IgD-negative memory B cell (primary cell): ENCODE results near the gene EEF1G. TPM values are rescaled to one million over a fixed set of nuclear protein-coding genes. Genes with fewer than 3 reads are reported as not detected.
A peak's percentile ranks its signal among the peaks of the same experiment; 100 is the strongest.

ENCODE experiments used
- H3K27ac Mint-ChIP-seq, 3 donors: one replicate each; pipeline ENCODE4 v1.8.0; 2020 to 2022; ENCODE audit warnings: mild to moderate bottlenecking in 3 of 3, mixed read lengths in 3 of 3, moderate library complexity in 1 of 3
- H3K27me3 Mint-ChIP-seq: one replicate; pipeline ENCODE4 v1.8.0; 2021; ENCODE audit warnings: mixed read lengths
- H3K36me3 Mint-ChIP-seq: one replicate; pipeline ENCODE4 v1.8.0; 2020; ENCODE audit warnings: mild to moderate bottlenecking, mixed read lengths
- H3K4me1 Mint-ChIP-seq, 3 donors: one replicate each; pipeline ENCODE4 v1.8.0; 2020 to 2022; ENCODE audit warnings: mixed read lengths in 3 of 3, mild to moderate bottlenecking in 1 of 3
- H3K4me3 Mint-ChIP-seq, 4 donors: one replicate each; pipeline ENCODE4 v1.8.0; 2020 to 2022; ENCODE audit warnings: mild to moderate bottlenecking in 4 of 4, mixed read lengths in 4 of 4, moderate library complexity in 3 of 4
- H3K9me3 Mint-ChIP-seq, 3 donors: one replicate each; pipeline ENCODE4 v1.8.0; 2020 to 2021; ENCODE audit warnings: mixed read lengths in 3 of 3, mild to moderate bottlenecking in 1 of 3
- polyA plus RNA-seq: library from polyadenylated mRNA; unstranded; fragments of 300-500 nt; fragmentation: Illumina TruSeq; gene quantifications from one replicate; pipeline ENCODE4 v1.2.3, GENCODE V29; 2021

Gene EEF1G
- polyA plus RNA-seq, 1 donor from 2014 or later: 1,657 TPM

DNA sequence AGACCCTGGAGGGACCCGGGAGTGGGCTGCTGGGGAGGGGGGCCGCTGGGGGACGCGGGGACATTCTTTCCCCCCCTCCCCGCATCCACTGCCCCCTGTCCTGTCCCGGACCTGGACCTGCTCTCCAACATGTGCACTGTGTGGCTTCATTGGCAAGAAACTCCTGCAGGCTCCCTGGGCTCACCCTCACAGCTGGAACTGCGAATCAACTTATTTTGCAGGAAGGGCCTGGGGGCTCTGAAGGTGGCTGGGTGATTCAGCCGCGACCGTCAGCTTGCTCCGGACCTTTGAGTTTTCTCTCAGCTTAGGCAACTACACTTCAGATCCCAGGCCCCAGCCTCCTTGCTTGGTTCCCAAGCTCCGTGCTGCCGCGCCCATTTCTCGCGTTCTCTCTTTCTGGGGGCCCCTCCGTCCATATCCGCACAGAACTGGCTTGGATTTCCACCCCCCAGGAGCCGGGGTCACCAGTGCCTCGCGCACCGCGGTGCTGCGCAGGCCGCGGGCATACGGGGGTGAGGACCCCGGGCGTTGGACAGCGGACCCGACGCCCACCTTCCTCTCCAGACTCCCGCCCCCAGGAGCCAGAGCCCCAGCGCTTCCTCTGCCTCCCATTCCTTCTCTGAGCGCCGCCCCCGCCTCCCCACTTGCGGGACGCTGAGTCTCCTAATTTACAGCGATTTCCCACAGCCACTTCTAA, 26.6 kb downstream of the EEF1G start:
- Mint-ChIP-seq H3K4me1 (peaks cover 16 to 50% (median 48%) of the 10 kb centered on the region in 3 donors), H3K27me3 (peaks cover 5% of the 10 kb centered on the region), H3K9me3 (no peaks in the 10 kb centered on the region), H3K27ac (peak overlapping the region; percentile 80 to 96 (median 95)), H3K36me3 (no peaks in the 10 kb centered on the region), H3K4me3 (peak overlapping the region; percentile 94 to 99 (median 98))

DNA sequence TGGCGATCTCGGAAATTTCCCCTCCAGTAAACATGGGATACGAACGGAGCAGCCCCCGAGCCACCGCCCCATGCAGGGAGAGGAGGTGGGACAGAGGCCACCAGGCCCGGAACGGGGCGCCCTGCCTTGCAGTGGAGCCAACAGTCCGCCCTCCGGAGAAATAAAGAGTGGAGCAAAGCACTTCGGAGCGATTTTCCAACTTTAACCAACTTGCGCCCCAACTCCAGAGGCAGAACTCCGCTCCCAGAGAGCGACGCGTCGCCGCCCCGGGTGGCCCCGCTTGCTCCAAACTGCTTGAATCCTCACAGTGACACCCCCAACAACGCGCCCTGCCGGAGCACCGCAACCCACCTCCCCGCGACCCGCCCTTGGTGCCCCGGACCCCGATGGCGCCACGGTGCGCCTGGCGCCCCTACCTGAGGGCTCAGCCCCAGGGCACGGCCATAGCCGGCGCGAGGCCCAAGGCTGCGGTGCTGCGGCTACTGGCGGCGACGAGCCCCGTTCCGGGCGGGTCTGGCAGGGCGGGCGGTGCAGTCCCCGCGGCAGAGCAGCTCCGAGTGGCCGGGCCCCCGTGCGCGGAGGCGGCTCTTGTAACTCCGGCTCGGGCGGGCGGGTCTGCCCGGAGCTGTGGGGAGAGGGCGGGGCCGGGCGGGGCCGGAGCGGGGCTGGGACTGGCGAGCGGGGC, 27.3 kb downstream of the EEF1G start, which contains the start of gene AHNAK:
Gene AHNAK, minus strand, starts transcription at position 563 of the 685 bp plus-strand sequence. CDS start 10,708 bp downstream, outside the sequence.
- H3K4me1 Mint-ChIP-seq: peaks cover 16 to 50% (median 47%) of the 10 kb centered on the region in 3 donors
- H3K4me3 Mint-ChIP-seq: peak within 1 kb of the TSS; percentile 94 to 99 (median 98)
- H3K9me3 Mint-ChIP-seq: no peaks in the 10 kb centered on the region
- peaks cover 5% of the 10 kb centered on the region for H3K27me3 Mint-ChIP-seq
- H3K36me3 Mint-ChIP-seq: no peaks in the 10 kb centered on the region
- peak within 1 kb of the TSS; percentile 95 to 97 (median 96) for H3K27ac Mint-ChIP-seq

DNA sequence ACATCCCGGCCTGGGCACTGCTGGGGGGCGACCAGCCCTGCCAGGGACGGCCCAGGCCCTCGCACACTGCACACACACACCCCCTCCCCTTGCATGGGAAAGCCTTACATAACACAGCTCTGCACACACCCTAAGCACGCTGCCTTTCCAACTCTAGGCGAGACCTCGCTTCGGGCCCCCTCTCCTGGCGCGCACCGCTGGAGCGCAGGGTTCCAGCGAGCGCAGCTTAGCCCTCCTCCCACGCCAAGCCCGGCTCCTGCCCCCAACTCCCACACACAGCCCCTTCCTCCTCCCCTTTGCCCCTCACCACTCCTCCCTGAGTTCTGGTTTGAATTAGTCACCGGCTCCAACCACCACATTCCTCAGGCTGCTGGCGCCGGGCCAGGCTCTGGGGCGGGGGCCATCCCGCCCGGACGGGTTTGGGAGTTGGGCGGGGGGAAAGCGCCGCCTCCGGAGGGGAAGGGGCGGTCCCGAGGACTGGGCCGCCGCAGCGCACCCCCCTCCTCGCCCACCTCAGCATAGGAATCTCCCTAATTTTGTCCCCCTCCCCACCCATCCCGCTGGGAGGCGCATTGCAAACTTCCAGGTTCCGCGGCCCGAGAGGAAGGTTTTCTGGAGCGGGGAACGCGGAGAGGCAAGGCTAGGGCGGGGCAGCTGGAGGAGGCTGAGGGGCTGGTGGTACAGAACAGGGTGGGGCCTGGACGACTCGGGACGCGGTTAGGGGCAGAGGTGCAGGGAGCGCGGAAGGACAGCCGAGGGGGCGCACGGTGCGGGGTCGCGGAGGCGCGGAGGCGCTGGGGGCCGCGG, 28.1 kb downstream of the EEF1G start:
- Mint-ChIP-seq H3K4me3 (peak overlapping the region; percentile 94 to 99 (median 98)), H3K27me3 (peaks cover 3% of the 10 kb centered on the region), H3K9me3 (no peaks in the 10 kb centered on the region), H3K27ac (peak overlapping the region; percentile 95 to 97 (median 96)), H3K4me1 (peaks cover 22 to 49% (median 45%) of the 10 kb centered on the region in 3 donors), H3K36me3 (no peaks in the 10 kb centered on the region)

DNA sequence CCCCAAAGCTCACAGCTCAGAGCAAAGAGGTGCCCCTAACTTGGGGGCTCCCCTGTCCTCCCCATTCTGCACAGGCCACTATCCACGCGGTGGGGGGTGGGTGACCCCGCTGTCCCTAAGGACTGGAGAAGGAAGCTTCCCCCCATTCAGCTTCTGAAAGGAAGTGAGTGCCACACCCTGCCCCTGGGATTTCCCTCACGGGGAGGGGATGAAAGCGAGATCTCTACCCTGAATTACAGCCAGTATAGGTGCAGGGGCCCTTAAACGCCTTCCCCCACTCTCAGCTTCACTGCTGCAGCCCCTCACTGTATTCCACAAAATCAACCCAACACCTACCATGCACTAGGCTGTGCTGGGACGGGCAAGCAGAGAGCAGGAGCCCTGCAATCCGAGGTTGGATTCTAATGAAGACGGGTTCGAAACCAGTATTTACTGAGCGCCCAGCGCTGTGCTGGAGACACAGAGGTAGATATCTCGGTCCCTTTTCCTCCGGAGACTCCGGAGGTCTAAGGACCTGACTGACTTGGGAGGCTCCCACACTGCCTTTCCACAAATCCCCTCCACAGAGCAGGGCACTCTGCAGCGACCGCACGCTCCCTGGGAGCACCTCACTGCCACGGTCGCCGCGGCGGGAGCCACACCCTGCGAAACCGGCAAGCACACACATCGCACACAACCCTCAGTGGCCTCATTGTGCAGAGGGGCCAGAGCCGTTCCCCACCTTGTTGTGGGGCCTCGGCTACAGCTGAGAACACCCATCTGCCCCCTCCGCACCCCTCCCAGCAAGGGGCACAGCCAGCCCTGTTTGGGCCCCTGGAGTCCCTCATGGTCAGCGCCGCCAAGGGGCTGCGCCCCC, 28.9 kb downstream of the EEF1G start:
- H3K27ac Mint-ChIP-seq: peak overlapping the region; percentile 95 to 97 (median 96)
- H3K4me1 Mint-ChIP-seq: peaks cover 23 to 46% (median 40%) of the 10 kb centered on the region in 3 donors
- no peaks in the 10 kb centered on the region for H3K9me3 Mint-ChIP-seq
- no peaks in the 10 kb centered on the region for H3K36me3 Mint-ChIP-seq
- H3K27me3 Mint-ChIP-seq: peaks cover 1% of the 10 kb centered on the region
- H3K4me3 Mint-ChIP-seq: peak overlapping the region; percentile 94 to 99 (median 98)

DNA sequence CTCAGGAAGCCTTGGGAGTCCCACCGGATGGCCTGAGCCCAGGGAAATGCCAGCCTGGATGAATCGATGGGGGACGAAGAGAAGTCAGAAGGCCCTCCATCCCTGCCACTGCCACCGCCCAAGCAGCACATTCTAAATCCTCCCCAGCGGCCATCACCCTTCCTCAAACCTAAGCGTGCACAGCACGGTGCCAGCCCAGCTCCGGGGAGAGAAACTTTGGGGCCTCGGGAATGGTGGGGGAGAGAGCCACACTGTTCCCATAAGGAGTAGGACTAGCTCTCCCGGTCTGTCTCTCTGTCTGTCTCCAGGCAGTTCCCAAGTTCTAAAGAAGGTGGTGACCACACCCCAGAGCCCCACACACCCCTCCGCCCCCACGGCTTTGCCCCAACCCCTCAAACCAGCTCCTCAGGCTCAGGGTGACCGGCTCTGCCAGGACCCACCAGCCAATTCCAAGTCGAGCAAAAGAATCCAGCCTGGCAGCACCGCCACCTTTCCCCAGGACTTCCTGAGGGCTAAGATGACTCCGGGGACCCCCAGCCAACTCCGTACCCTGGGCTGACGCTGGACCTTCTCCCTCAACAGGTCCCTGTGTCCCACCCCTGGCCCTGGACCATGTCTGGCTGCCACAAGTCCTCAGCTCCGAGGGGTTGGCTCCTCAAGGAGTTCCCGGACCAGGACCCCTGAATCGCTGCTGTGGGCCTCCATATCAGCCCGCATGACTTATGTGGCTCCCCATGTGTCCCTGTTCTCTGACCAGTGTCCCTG, 29.8 kb downstream of the EEF1G start:
- Mint-ChIP-seq H3K36me3 (no peaks in the 10 kb centered on the region), H3K27ac (peak overlapping the region; percentile 95 to 97 (median 96)), H3K4me3 (peak overlapping the region; percentile 94 to 99 (median 98)), H3K9me3 (no peaks in the 10 kb centered on the region), H3K27me3 (no peaks in the 10 kb centered on the region), H3K4me1 (peaks cover 25 to 49% (median 40%) of the 10 kb centered on the region in 3 donors)

DNA sequence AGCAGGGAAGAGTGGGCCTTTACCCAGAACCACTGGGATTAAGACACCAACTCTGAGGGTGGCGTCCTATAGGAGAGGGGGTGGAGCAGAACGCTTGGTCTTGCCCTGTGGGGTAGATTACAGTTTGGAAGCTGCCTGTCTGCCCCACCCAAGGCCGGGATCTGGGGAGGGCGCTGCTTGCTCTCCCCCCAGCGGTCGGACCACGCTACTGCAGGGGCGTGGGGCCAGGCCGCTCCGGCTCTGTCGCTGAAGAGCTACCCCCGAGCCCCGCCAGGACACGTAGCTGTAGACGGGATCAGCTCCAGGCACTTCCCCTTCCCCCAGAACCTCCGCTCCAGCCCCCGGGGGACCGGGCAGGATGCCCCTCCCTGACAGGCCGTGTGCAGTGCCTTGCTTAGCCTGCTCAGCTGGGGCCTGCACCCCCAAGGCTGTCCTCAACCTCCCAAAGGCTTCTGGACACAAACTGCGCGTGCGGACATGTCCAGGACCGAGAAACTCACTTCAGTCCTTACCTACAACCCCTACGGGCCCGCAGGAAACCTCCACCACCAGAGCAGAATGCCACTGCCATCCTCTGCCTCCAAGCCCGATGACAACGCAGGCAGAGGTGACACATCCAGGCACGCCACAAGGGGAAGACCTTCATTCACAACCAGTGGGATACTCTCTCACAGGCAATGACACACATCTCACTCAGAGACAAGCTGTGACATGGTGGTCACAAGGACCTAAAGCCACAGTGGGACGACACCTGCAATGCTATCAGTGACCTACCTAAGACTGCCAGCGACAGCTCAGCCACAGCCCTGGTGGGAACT, 30.7 kb downstream of the EEF1G start:
- Mint-ChIP-seq H3K27me3 (no peaks in the 10 kb centered on the region), H3K36me3 (peaks cover 1% of the 10 kb centered on the region), H3K27ac (peak overlapping the region; percentile 84 to 97 (median 95)), H3K4me3 (peak overlapping the region; percentile 94 to 99 (median 98)), H3K9me3 (no peaks in the 10 kb centered on the region), H3K4me1 (peaks cover 32 to 53% (median 46%) of the 10 kb centered on the region in 3 donors)

DNA sequence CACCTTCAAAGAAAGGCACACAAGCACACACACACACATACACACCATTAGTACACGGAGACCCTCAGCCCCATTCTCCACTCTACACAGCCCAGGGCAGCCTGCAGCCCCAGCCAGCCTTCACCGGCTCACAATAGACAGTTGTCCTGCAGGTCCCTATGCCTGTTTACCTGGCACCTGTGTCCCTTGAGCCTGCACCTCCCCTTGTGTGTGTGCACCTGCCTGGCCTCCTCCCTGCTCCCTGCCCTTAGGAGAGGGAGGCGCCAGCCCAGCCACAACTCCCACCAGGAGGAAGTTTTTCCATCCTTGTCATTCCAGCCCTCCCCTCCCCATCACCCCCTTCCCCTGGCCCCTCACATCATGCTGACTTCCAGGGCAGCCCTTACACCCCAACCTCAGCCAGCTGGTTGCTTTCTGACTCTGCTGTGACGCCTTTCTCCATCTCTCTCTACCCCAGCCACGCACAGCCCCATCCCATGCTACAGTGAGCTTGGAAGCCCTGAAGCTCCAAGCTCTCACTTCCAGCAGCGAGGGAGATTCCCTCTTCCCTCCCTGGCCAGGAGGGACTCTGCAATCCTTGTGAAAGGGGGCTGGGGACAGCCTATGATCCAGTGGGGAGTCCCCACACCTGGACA, 31.5 kb downstream of the EEF1G start:
- H3K36me3 Mint-ChIP-seq: peaks cover 1% of the 10 kb centered on the region
- no peaks in the 10 kb centered on the region for H3K27me3 Mint-ChIP-seq
- H3K9me3 Mint-ChIP-seq: no peaks in the 10 kb centered on the region
- peak overlapping the region; percentile 84 to 98 (median 95) for H3K27ac Mint-ChIP-seq
- peak overlapping the region; percentile 94 to 99 (median 98) for H3K4me3 Mint-ChIP-seq
- H3K4me1 Mint-ChIP-seq: peaks cover 32 to 49% (median 42%) of the 10 kb centered on the region in 3 donors

DNA sequence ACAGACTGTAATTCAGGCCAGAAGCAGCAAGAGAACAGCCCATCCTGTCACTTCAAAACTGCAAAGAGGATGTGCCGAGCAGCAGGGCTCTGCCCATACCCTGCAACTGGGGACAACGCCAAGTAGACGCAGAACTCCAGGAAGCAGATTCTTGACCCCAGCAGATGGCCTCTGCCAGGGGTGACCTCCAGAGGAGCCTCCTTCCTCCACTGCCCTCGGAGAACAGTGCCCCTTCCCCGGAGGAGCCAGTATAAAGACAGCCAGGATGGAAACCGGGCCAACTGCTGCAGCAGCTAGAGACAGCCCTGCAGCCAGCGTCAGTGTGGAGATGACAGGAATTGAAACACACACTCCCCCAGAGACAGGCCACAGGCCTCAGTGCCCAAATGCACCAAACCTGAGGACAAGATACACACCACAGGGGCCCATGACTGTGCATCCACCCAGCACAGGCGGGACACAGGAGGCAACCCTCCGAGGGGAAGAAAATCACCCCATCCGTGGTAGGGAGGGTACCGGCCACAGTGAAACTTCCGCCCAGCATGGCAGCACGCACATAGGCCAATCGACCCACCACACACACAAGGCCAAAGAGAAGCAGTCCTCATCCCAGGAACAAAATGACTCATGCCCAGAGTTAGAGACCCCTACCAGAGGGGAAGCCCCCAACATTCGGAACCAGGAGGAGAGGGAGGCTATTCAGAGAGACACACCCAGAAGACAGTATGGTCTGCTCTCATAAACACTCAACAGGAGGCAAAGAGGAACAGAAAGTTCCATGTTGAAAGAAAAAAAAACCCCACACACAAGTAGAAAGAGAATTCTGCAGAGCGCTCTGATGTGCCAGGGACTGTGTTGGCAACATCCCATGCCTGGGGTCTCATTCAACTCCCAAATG, 32.6 kb downstream of the EEF1G start:
- H3K27me3 Mint-ChIP-seq: no peaks in the 10 kb centered on the region
- H3K4me1 Mint-ChIP-seq: peaks cover 32 to 50% (median 44%) of the 10 kb centered on the region in 3 donors
- H3K9me3 Mint-ChIP-seq: no peaks in the 10 kb centered on the region
- peak overlapping the region; percentile 84 to 98 (median 95) for H3K27ac Mint-ChIP-seq
- H3K4me3 Mint-ChIP-seq: peak overlapping the region; percentile 94 to 99 (median 98)
- H3K36me3 Mint-ChIP-seq: peaks cover 3% of the 10 kb centered on the region

DNA sequence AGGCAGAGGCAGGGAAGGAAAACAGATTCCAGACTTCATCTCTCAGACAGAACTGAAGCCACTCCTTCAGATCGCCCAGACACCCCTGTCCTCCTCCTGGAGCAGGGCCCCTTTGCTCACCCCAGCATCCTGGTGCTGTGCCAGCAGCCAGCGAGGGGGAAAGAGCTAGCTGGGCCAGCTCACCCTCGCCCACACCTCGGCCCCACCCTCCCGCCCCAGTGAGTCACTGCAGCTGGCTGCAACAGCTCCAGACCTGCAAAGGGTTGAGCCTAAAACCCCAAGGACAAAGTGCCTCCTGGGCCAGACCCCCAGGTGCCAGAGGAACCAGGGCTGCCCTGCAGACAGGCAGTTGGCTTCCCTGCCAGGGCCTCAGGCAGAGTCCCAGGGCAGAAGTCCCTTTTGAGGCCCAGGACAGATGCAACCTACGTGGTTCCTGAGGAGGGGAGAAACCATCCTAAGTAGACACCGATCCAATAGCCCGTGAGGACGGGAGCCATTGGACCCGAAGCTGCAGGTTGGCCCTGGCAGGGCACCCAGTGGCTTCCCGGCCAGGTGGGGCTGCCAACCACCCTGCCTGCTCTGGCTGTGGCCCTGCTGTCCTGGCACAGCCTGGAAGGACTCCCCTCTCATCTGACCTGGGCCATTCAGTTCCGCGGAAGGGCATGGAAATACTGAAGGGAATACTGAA, 34.3 kb downstream of the EEF1G start:
- H3K27me3 Mint-ChIP-seq: no peaks in the 10 kb centered on the region
- no peaks in the 10 kb centered on the region for H3K9me3 Mint-ChIP-seq
- peaks cover 33 to 50% (median 46%) of the 10 kb centered on the region in 3 donors for H3K4me1 Mint-ChIP-seq
- H3K4me3 Mint-ChIP-seq: peak overlapping the region; percentile 68 to 94 (median 90)
- peaks cover 5% of the 10 kb centered on the region for H3K36me3 Mint-ChIP-seq
- peak overlapping the region in 2 of 3 donors; percentile 74 to 95 for H3K27ac Mint-ChIP-seq

DNA sequence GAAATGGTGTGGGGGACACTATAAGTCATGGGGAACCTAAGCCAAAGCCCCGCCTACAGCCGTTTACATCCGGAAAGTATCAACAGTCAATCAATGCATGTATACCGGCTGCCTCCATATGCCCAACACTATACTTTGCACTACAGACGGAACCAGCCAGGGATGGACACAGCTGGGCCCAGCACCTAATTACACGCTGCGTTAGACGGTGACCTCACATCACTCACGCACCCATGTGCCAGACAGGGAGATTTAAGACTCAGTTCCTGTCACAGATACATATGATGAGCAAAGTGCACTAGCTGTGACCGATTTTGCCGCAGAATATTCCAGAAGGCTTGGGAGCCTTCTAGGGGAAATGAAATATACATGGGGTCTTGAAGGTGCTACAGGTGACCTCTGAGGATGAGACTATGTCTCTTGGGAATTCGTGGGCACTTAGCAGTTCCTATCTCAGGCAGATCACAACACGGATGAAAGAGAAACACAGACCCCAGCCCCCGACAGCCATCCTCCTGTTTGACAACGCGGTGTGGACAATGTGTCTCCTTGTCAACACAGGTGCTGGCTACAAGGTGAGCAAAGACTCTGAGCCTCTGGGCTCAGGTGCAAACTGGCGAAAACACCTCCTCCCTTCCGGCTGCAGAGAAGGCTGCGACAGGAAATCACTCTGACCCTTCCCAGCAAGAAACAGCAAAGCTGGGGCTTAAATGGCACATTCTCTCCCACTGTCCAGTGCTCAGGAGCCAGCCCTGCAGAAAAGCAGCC, 35.0 kb downstream of the EEF1G start:
- H3K36me3 Mint-ChIP-seq: peaks cover 6% of the 10 kb centered on the region
- no peaks in the 10 kb centered on the region for H3K27me3 Mint-ChIP-seq
- H3K4me3 Mint-ChIP-seq: peak overlapping the region; percentile 68 to 94 (median 90)
- H3K27ac Mint-ChIP-seq: peak overlapping the region; percentile 74 to 95 (median 92)
- H3K4me1 Mint-ChIP-seq: peaks cover 33 to 45% (median 43%) of the 10 kb centered on the region in 3 donors
- no peaks in the 10 kb centered on the region for H3K9me3 Mint-ChIP-seq
